ENCODE results near the gene ENTPD8.

DNA sequence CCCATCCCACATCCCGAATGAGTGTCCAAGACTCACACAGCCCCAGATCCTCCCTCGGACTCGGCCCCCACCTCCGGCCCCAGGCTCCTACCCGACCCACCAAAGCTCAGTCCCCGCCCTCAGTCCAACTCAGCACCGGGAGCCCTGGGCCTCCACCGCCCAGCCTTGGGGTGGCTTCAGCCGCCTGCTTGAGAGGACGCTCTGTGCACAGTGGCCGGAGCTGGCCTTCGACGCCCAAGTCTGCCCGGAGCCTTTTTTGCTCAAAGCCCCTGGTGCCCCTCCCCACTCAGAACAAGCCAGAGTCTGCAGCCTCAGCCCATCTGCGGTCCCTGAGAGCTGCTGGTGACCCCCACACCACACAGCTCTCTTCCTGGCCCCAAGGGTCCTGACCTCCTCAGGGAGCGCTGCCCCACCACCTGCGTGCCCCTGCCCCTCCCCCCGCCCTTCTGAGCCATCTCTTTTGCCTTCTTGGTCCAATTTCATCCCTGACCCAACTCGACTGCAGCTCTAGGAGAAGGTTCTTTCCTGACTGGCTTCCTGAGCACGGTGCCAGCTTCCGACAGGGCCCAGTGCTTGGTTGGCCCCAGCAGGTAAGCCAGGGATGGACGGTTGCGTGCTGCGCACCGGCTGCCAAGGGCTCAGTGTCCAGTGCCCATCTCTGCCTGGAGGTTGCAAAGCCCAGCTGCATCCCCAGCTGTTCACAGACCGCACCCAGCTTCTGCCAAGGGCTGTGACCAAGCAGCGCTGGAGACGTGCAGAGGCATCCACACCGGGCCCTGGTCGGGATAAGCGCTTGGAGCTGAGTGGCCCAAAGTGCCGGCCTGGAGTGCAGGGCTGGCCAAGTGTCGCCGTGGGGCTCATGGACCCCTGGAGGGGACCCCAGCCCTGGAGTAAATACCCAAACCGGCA lies 45.6 kb upstream of the ENTPD8 start:
- TF ChIP-seq POLR2A (IDR thresholded peaks at IDR 0.05) = no peak
- TF ChIP-seq CTCF (IDR thresholded peaks at IDR 0.05) = no peak
- TF ChIP-seq POLR2AphosphoS5 (IDR thresholded peaks at IDR 0.05) = no peak
- no peak for TF ChIP-seq EP300 (IDR thresholded peaks at IDR 0.05)
